Mammary epithelial cell (primary cell): ENCODE results near the gene FAM171A2.
"Not testable (repeated sequence)": the region's sequence is repeated elsewhere in the genome, so short reads cannot be mapped to it uniquely, and the experiment has no call there.

Source experiments
- EZH2 ChIP-seq: IDR thresholded peaks from 2 replicates; pipeline ENCODE4 v1.6.1; 2012; ENCODE audit warnings: low read length, inconsistent platforms, borderline replicate concordance
- TF ChIP-seq, protein P1 (sequence below), 2 donors: IDR thresholded peaks in 1 of 2; conservative IDR thresholded peaks in 1 of 2; 2 replicates each; pipeline ENCODE4 v1.5.1; 2011 to 2012; ENCODE audit warnings: inconsistent platforms in 2 of 2, low read length in 2 of 2, mild to moderate bottlenecking in 2 of 2, control low read depth in 1 of 2, low read depth in 1 of 2; ENCODE audit not compliant: insufficient read depth in 1 of 2; ENCODE audit errors: extremely low read depth in 1 of 2

- TF ChIP-seq, protein P1, sequence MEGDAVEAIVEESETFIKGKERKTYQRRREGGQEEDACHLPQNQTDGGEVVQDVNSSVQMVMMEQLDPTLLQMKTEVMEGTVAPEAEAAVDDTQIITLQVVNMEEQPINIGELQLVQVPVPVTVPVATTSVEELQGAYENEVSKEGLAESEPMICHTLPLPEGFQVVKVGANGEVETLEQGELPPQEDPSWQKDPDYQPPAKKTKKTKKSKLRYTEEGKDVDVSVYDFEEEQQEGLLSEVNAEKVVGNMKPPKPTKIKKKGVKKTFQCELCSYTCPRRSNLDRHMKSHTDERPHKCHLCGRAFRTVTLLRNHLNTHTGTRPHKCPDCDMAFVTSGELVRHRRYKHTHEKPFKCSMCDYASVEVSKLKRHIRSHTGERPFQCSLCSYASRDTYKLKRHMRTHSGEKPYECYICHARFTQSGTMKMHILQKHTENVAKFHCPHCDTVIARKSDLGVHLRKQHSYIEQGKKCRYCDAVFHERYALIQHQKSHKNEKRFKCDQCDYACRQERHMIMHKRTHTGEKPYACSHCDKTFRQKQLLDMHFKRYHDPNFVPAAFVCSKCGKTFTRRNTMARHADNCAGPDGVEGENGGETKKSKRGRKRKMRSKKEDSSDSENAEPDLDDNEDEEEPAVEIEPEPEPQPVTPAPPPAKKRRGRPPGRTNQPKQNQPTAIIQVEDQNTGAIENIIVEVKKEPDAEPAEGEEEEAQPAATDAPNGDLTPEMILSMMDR (conservative IDR thresholded peaks at IDR 0.05 in 1 of 2, IDR thresholded peaks at IDR 0.05 in 1 of 2; ENCODE audit: extremely low read depth in 1 of 2, insufficient read depth in 1 of 2, low read depth in 1 of 2, low read length in 2 of 2), result not testable (repeated sequence)
- not testable (repeated sequence) for TF ChIP-seq EZH2
These were observed 5.0 kb upstream of the FAM171A2 start for GRCh38 chr17:44368391-44369243.
